GM19372 (cell line): Measurements from ENCODE around the gene GPR42.
"Not testable (repeated sequence)": the region's sequence is repeated elsewhere in the genome, so short reads cannot be mapped to it uniquely, and the experiment has no call there.

Source experiments
- ATAC-seq: cut with Tn5 transposase; IDR thresholded peaks from one replicate; pipeline ENCODE4 v1.9.1; 2021; ENCODE audit warnings: mild to moderate bottlenecking, low read depth, moderate library complexity; ENCODE audit not compliant: unreplicated experiment

The GPR42 gene

GRCh38 chr19:35346193-35347052 is 24.4 kb upstream of the GPR42 start:
- no peak for ATAC-seq

DNA sequence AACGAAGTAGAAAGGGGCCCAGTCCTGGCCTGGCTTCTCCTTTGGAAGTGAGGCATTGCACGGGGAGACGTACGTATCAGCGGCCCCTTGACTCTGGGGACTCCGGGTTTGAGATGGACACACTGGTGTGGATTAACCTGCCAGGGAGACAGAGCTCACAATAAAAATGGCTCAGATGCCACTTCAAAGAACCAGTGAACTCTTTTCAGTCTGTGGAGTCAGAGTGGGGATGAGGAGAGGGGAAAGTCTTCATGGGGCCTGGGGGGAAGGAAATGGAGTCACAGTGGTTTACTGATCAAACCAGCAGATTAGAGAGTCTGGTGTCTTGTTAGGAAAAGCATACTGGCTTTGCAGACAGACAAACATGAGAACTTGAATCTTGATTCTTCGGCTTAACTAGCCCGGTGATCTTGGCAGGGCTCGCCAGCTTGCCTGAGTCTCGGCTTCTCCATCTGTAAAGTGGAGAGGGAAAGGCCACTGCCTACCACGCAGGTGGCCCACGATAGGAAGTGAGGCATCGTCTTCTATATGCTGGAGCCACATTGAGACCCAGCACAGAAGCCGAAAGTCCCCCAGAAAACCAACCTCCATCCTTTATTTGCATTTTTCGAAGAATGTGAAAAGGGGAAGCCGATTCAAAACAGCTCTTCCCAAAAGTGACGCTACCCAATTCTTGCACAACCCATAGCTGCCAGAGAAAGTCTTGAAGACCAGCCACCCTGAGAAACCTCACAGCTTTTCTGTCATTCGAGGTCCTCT is 23.5 kb upstream of the GPR42 start, which contains the start of gene FFAR1:
Gene FFAR1, plus strand, starts transcription at position 732 of the 759 bp plus-strand sequence. CDS start 3,650 bp downstream, outside the sequence.
- peak; percentile 55 for ATAC-seq

DNA sequence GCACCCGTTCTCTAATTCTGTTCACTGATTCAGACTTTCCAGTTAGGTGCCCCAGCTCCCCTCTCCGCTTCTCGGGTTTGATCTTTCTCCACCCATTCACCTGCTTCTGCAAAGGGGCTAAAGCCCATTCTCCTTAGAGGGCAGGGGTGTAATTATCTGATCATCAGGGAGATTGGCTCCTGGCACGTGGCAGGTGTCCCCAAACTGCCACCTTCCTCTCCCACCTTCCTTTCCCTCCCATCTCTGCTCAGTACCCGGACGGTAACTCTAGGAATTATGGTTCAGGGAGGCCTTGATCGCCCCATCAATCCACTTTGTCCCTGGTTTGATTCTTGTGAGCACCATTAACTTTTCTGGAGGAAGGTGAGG is 23.0 kb upstream of the GPR42 start:
- ATAC-seq: no peak

- ATAC-seq: no peak
These were observed 21.8 kb upstream of the GPR42 start for GRCh38 chr19:35348911-35349611.

- no peak for ATAC-seq
These were observed 21.0 kb upstream of the GPR42 start for GRCh38 chr19:35349614-35350521.

GRCh38 chr19:35350591-35350990 is 20.3 kb upstream of the GPR42 start:
- ATAC-seq: no peak

DNA sequence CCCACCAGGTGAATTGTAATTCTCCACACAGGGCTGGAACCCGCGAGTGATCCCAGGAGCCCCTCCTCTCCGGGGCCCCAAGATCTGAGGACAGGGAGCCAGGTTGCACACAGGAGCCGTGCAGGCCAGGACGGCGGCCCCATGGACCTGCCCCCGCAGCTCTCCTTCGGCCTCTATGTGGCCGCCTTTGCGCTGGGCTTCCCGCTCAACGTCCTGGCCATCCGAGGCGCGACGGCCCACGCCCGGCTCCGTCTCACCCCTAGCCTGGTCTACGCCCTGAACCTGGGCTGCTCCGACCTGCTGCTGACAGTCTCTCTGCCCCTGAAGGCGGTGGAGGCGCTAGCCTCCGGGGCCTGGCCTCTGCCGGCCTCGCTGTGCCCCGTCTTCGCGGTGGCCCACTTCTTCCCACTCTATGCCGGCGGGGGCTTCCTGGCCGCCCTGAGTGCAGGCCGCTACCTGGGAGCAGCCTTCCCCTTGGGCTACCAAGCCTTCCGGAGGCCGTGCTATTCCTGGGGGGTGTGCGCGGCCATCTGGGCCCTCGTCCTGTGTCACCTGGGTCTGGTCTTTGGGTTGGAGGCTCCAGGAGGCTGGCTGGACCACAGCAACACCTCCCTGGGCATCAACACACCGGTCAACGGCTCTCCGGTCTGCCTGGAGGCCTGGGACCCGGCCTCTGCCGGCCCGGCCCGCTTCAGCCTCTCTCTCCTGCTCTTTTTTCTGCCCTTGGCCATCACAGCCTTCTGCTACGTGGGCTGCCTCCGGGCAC is 19.3 kb upstream of the GPR42 start:
- ATAC-seq: no peak

GRCh38 chr19:35352177-35352447 is 18.8 kb upstream of the GPR42 start:
- no peak for ATAC-seq

GRCh38 chr19:35352448-35353304 is 18.2 kb upstream of the GPR42 start:
- ATAC-seq: no peak

- ATAC-seq: no peak
These were observed 17.2 kb upstream of the GPR42 start for GRCh38 chr19:35353635-35354034.

DNA sequence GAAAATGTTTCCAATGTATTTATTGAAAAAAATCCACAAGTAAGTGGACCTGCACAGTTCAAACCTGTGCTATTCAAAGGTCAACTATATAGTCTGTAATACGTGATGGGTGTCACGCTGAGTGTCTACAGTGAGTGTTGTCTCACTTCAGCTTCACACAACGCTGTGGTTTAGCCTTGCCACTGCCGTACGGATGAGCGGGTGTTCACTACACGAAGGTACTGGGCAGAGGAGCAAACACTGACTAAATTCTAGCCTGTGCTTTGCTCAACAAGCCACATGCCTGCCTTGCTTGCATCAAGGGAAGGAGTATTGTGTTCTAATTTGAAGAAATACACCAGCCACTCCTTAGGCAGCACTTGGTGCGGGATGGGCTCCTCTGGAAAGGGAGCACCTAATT is 16.0 kb upstream of the GPR42 start:
- ATAC-seq: no peak

- no peak for ATAC-seq
These were observed 14.9 kb upstream of the GPR42 start for GRCh38 chr19:35355791-35356460.

- ATAC-seq: no peak
These were observed 12.8 kb upstream of the GPR42 start, which contains the start of gene FFAR3 for GRCh38 chr19:35357867-35358573. Gene FFAR3 (plus strand): TSS chr19:35358460. CDS start chr19:35358891, 431 bp downstream.

DNA sequence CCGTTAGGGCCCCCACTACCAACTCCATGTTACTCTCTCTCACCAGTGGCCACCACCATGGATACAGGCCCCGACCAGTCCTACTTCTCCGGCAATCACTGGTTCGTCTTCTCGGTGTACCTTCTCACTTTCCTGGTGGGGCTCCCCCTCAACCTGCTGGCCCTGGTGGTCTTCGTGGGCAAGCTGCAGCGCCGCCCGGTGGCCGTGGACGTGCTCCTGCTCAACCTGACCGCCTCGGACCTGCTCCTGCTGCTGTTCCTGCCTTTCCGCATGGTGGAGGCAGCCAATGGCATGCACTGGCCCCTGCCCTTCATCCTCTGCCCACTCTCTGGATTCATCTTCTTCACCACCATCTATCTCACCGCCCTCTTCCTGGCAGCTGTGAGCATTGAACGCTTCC is 12.0 kb upstream of the GPR42 start:
- ATAC-seq: not testable (repeated sequence)

- ATAC-seq: not testable (repeated sequence)
These were observed 11.5 kb upstream of the GPR42 start for GRCh38 chr19:35359395-35359794.

GRCh38 chr19:35360081-35360480 is 10.8 kb upstream of the GPR42 start:
- ATAC-seq: not testable (repeated sequence)

DNA sequence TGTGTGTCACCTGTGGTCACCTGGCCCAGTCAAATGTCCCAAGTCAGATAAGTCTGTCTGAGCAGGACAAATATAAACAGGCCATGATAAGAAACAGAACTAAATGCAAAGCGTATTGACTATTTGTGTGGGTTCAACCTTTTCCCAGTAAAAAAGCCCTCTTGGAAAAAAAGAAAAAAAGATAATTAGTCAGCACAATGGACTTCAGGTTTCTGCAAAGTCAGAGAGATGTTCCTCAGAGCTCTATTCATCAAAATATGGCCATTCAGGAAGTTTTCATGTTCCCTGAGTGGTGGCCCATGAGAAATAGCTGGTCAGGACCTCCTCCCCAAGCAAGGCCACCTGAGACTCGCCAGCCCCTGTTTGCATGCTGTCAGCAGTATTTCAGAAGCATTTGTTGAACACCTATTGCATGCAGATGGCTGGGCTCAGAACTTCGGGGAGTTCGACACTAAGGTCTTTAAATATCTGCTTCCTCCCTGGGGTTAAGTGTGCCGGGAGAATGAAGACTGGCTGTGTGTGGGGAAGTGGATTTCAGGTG is 9.9 kb upstream of the GPR42 start:
- ATAC-seq: no peak
